Neural progenitor cell (in vitro differentiated cells): Measurements from ENCODE around the gene MED27.

Source experiments
- CTCF ChIP-seq: fragments of 200-600 bp; sonication (generic); IDR thresholded peaks from 2 replicates; pipeline ENCODE4 v1.5.1; 2017; ENCODE audit warnings: antibody characterized with exemption, mild to moderate bottlenecking
- EZH2 ChIP-seq: fragments of 200-600 bp; sonication (generic); IDR thresholded peaks from 2 replicates; pipeline ENCODE4 v1.6.1; 2017; ENCODE audit warnings: antibody characterized with exemption, mild to moderate bottlenecking, moderate library complexity

- TF ChIP-seq CTCF (no peak), EZH2 (no peak)
Observed at GRCh38 chr9:132035679-132036078, 44.0 kb downstream of the MED27 start.
